Body of pancreas (tissue), 4 donors: ENCODE results near the gene PLCB1.

Experiments
- POLR2A ChIP-seq, 3 donors: fragments of 450-650 bp; IDR thresholded peaks; one replicate each; pipeline ENCODE4 v1.6.1; 2016; ENCODE audit warnings: antibody characterized with exemption in 3 of 3, mild to moderate bottlenecking in 2 of 3
- TF ChIP-seq, protein P1 (sequence below), 7 experiments: fragments of 450-650 bp in 4 of 7; fragments of 200-600 bp in 3 of 7; sonication (generic) in 3 of 7; IDR thresholded peaks; one replicate each; pipeline ENCODE4 v1.5.1; 2016 to 2019; ENCODE audit warnings: antibody characterized with exemption in 7 of 7

DNA sequence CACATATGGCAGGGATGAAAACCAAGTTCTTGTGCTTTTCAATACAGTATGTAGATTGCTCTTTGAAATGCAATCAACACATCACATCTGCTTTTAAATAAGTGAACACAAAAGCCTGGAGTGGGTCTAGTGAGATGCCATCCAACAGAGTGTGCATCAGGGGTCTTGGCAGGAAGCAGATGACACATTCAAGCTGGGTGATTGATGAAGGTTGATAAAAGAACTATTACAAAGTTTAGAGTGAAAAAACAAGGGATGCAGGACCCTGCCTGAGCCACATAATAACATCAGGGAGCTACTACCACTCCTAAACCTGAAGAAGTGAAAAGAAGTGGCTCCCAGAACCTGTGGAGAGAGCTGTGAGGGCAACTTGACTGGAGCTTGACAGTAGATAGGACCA, 16.6 kb upstream of the PLCB1 start:
- TF ChIP-seq, protein P1, sequence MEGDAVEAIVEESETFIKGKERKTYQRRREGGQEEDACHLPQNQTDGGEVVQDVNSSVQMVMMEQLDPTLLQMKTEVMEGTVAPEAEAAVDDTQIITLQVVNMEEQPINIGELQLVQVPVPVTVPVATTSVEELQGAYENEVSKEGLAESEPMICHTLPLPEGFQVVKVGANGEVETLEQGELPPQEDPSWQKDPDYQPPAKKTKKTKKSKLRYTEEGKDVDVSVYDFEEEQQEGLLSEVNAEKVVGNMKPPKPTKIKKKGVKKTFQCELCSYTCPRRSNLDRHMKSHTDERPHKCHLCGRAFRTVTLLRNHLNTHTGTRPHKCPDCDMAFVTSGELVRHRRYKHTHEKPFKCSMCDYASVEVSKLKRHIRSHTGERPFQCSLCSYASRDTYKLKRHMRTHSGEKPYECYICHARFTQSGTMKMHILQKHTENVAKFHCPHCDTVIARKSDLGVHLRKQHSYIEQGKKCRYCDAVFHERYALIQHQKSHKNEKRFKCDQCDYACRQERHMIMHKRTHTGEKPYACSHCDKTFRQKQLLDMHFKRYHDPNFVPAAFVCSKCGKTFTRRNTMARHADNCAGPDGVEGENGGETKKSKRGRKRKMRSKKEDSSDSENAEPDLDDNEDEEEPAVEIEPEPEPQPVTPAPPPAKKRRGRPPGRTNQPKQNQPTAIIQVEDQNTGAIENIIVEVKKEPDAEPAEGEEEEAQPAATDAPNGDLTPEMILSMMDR (IDR thresholded peaks at IDR 0.05) = no peak
- no peak for TF ChIP-seq POLR2A (IDR thresholded peaks at IDR 0.05)
